Measurements from ENCODE around the gene HS6ST1. TPM values are rescaled to one million over a fixed set of nuclear protein-coding genes. Genes with fewer than 3 reads are reported as not detected.

Gene HS6ST1
- total RNA-seq, 1 experiment from 2014 or later = 20.3 TPM

- Mint-ChIP-seq H3K4me1 (ENCODE audit: low read depth, unreplicated experiment) (no peaks in the 10 kb centered on the region), H3K4me3 (ENCODE audit: unreplicated experiment) (no peak overlapping the region), H3K9me3 (ENCODE audit: unreplicated experiment) (no peaks in the 10 kb centered on the region), H3K27me3 (ENCODE audit: insufficient read depth, unreplicated experiment) (no peaks in the 10 kb centered on the region), H3K36me3 (ENCODE audit: insufficient read depth, unreplicated experiment) (no peaks in the 10 kb centered on the region), H3K27ac (ENCODE audit: unreplicated experiment) (no peak overlapping the region)
- intact Hi-C loops (cut with micrococcal nuclease; ENCODE audit: unreplicated experiment) = no loop called here
- no TSS peak for BruUV-seq (replicated peaks)
- H3K9me3 ChIP-seq = no peaks in the 10 kb centered on the region
- POLR2A ChIA-PET = no interaction called here
- no peaks in the 10 kb centered on the region for H3K4me1 ChIP-seq
- CTCF ChIA-PET = no interaction called here
- DNase-seq = no peak
- H3K4me3 ChIP-seq (ENCODE audit: low read depth, low read length) = no peak overlapping the region
- no peaks in the 10 kb centered on the region for H3K27me3 ChIP-seq (replicated peaks; ENCODE audit: control insufficient read depth, insufficient read depth, low read length)
- TF ChIP-seq CTCF (IDR thresholded peaks at IDR 0.05; ENCODE audit: insufficient read depth in 1 of 2, low read depth in 1 of 2, low read length in 1 of 2, severe bottlenecking in 1 of 2, unreplicated experiment in 1 of 2) = no peak
- H3K36me3 ChIP-seq (ENCODE audit: control insufficient read depth, insufficient read depth, low read length) = peaks cover 2% of the 10 kb centered on the region; the same call in 1 of the 2 replicates
Observed at GRCh38 chr2:128284841-128285240, 33.8 kb downstream of the HS6ST1 start.

- no peak overlapping the region for H3K4me3 ChIP-seq (ENCODE audit: low read depth, low read length)
- Mint-ChIP-seq H3K36me3 (ENCODE audit: insufficient read depth, unreplicated experiment) (no peaks in the 10 kb centered on the region), H3K4me1 (ENCODE audit: low read depth, unreplicated experiment) (no peaks in the 10 kb centered on the region), H3K4me3 (ENCODE audit: unreplicated experiment) (no peak overlapping the region), H3K27me3 (ENCODE audit: insufficient read depth, unreplicated experiment) (no peaks in the 10 kb centered on the region), H3K9me3 (ENCODE audit: unreplicated experiment) (no peaks in the 10 kb centered on the region), H3K27ac (ENCODE audit: unreplicated experiment) (no peak overlapping the region)
- no peaks in the 10 kb centered on the region for H3K4me1 ChIP-seq
- H3K36me3 ChIP-seq (ENCODE audit: control insufficient read depth, insufficient read depth, low read length) = peaks cover 2% of the 10 kb centered on the region; the same call in 1 of the 2 replicates
- no peaks in the 10 kb centered on the region for H3K27me3 ChIP-seq (replicated peaks; ENCODE audit: control insufficient read depth, insufficient read depth, low read length)
- intact Hi-C loops (cut with micrococcal nuclease; ENCODE audit: unreplicated experiment) = no loop called here
- no peaks in the 10 kb centered on the region for H3K9me3 ChIP-seq
- BruUV-seq (replicated peaks) = no TSS peak
- CTCF ChIA-PET = no interaction called here
- POLR2A ChIA-PET = no interaction called here
- DNase-seq = no peak
- TF ChIP-seq CTCF (IDR thresholded peaks at IDR 0.05; ENCODE audit: insufficient read depth in 1 of 2, low read depth in 1 of 2, low read length in 1 of 2, severe bottlenecking in 1 of 2, unreplicated experiment in 1 of 2) = no peak
Observed at GRCh38 chr2:128284037-128284441, 34.6 kb downstream of the HS6ST1 start.

- POLR2A ChIA-PET = no interaction called here
- no peaks in the 10 kb centered on the region for H3K36me3 Mint-ChIP-seq (ENCODE audit: insufficient read depth, unreplicated experiment)
- CTCF ChIA-PET = interaction anchor here (0.6 to 1.5 kb wide), 4 partner anchors 23 to 988 kb away, joined by 3 to 6 read pairs (median 3); no protein-coding TSS in a partner anchor
Observed at GRCh38 chr2:128282976-128283810, 35.5 kb downstream of the HS6ST1 start.

More at GRCh38 chr2:128282976-128283810, 35.5 kb downstream of the HS6ST1 start:
- H3K4me1 Mint-ChIP-seq (ENCODE audit: low read depth, unreplicated experiment) = no peaks in the 10 kb centered on the region
- H3K4me3 Mint-ChIP-seq (ENCODE audit: unreplicated experiment) = no peak overlapping the region
- Histone ChIP-seq H3K9me3 (no peaks in the 10 kb centered on the region), H3K4me3 (ENCODE audit: low read depth, low read length) (no peak overlapping the region), H3K4me1 (peaks cover 1% of the 10 kb centered on the region), H3K36me3 (ENCODE audit: control insufficient read depth, insufficient read depth, low read length) (peaks cover 2% of the 10 kb centered on the region; the same call in 1 of the 2 replicates), H3K27me3 (replicated peaks; ENCODE audit: control insufficient read depth, insufficient read depth, low read length) (no peaks in the 10 kb centered on the region)
- TF ChIP-seq CTCF (IDR thresholded peaks at IDR 0.05; ENCODE audit: insufficient read depth in 1 of 2, low read depth in 1 of 2, low read length in 1 of 2, severe bottlenecking in 1 of 2, unreplicated experiment in 1 of 2) = no peak
- BruUV-seq (replicated peaks) = no TSS peak
- intact Hi-C loops (cut with micrococcal nuclease; ENCODE audit: unreplicated experiment) = no loop called here
- no peaks in the 10 kb centered on the region for H3K9me3 Mint-ChIP-seq (ENCODE audit: unreplicated experiment)
- H3K27ac Mint-ChIP-seq (ENCODE audit: unreplicated experiment) = no peak overlapping the region
- DNase-seq = no peak
- H3K27me3 Mint-ChIP-seq (ENCODE audit: insufficient read depth, unreplicated experiment) = no peaks in the 10 kb centered on the region

Measured in Caco-2 (cell line).